MM.1S (cell line): ENCODE results near the gene CELF4.

Source experiments
- CTCF ChIP-seq: fragments of 300-600 bp; sonication (generic); IDR thresholded peaks from 2 replicates; pipeline ENCODE4 v1.5.1; 2016; ENCODE audit warnings: antibody characterized with exemption, low read length, mixed read lengths
- EZH2 ChIP-seq: fragments of 300-600 bp; sonication (generic); optimal IDR thresholded peaks from 2 replicates; pipeline ENCODE3; 2017; ENCODE audit warnings: low read depth, mild to moderate bottlenecking, antibody characterized with exemption, low read length, mixed read lengths
- EZH2phosphoT487 ChIP-seq: fragments of 300-600 bp; sonication (generic); IDR thresholded peaks from 2 replicates; pipeline ENCODE4 v1.6.1; 2018; ENCODE audit warnings: antibody characterized with exemption, low read length

DNA sequence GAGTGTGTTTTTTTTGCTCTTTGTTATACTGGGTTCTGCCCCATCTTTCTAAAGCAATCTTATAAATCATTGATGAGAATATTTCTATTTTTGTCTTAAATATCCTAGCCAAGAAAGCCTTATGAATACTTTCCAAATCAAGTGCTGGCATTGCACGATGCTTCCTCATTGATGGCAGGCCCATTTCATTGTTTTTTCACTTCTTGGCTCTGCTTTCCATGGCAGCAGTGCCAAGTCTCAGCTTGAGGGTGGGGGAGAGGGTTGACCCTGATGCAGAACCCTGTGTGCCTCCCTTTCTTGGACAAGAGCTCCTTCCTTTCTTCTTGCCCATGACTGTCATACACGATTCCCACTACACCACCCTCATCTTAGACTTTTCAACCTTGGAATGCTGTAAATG lies 16.7 kb upstream of the CELF4 start:
- TF ChIP-seq CTCF, result no peak
- TF ChIP-seq EZH2, result no peak
- no peak for TF ChIP-seq EZH2phosphoT487
